Stimulated activated CD8-positive, alpha-beta memory T cell treated with anti-CD3 and anti-CD28 coated beads, Interleukin-7, amount 100 ng/mL, for 4 hours (primary cell): Measurements from ENCODE around the gene DISP3.

Source experiments
- DNase-seq, 2 donors: peaks; one replicate each; pipeline ENCODE4 v3.0.0-alpha.2; 2020; ENCODE audit warnings: low read depth in 2 of 2

The DISP3 gene

GRCh38 chr1:11478571-11479374 lies at the start of gene DISP3:
TSS of gene DISP3 (plus strand) at chr1:11479155. CDS start at chr1:11500993, 21,838 bp downstream.
- DNase-seq: peak; percentile 9 to 45

GRCh38 chr1:11429226-11429625 lies 49.7 kb upstream of the DISP3 start:
- DNase-seq: no peak

GRCh38 chr1:11429935-11430334 lies 49.0 kb upstream of the DISP3 start:
- no peak for DNase-seq

GRCh38 chr1:11431941-11432507 lies 46.9 kb upstream of the DISP3 start:
- DNase-seq: no peak

GRCh38 chr1:11432526-11432925 lies 46.4 kb upstream of the DISP3 start:
- DNase-seq: no peak

GRCh38 chr1:11434501-11434900 lies 44.5 kb upstream of the DISP3 start:
- DNase-seq: no peak

- DNase-seq: no peak
Measured at GRCh38 chr1:11434926-11435325, 44.0 kb upstream of the DISP3 start.

- DNase-seq: no peak
Measured at GRCh38 chr1:11438996-11439395, 40.0 kb upstream of the DISP3 start.

GRCh38 chr1:11441211-11441952 lies 37.6 kb upstream of the DISP3 start:
- no peak for DNase-seq

- DNase-seq: no peak
Measured at GRCh38 chr1:11443043-11443442, 35.9 kb upstream of the DISP3 start.

- DNase-seq: no peak
Measured at GRCh38 chr1:11443961-11444658, 34.8 kb upstream of the DISP3 start.

- DNase-seq: no peak
Measured at GRCh38 chr1:11444907-11445306, 34.0 kb upstream of the DISP3 start.

GRCh38 chr1:11447903-11448302 lies 31.1 kb upstream of the DISP3 start:
- no peak for DNase-seq

GRCh38 chr1:11448373-11449099 lies 30.4 kb upstream of the DISP3 start:
- no peak for DNase-seq

GRCh38 chr1:11449100-11449403 lies 29.9 kb upstream of the DISP3 start:
- DNase-seq: no peak

- DNase-seq: no peak
Measured at GRCh38 chr1:11450310-11450709, 28.6 kb upstream of the DISP3 start.

- no peak for DNase-seq
Measured at GRCh38 chr1:11453742-11454491, 25.0 kb upstream of the DISP3 start.

- DNase-seq: no peak
Measured at GRCh38 chr1:11455967-11456570, 22.9 kb upstream of the DISP3 start.

- DNase-seq: no peak
Measured at GRCh38 chr1:11456965-11457364, 22.0 kb upstream of the DISP3 start.

GRCh38 chr1:11458811-11459275 lies 20.1 kb upstream of the DISP3 start:
- no peak for DNase-seq
